Omental fat pad (tissue), 4 donors: Measurements from ENCODE around the gene FHOD3. TPM values are rescaled to one million over a fixed set of nuclear protein-coding genes. Genes with fewer than 3 reads are reported as not detected.

Source experiments
- ATAC-seq: fragments of 150-250 bp; one replicate; pipeline ENCODE4 v1.9.1; 2016; ENCODE audit warnings: mild to moderate bottlenecking, moderate library complexity; ENCODE audit not compliant: low FRiP score
- DNase-seq: peaks from one replicate; pipeline ENCODE4 v3.0.0-alpha.2; 2019; ENCODE audit warnings: low spot score
- total RNA-seq, 4 donors: library from RNA; depleted of rRNA; stranded (reverse); fragments of >200 nt; gene quantifications; one replicate each; pipeline ENCODE4 v1.1.0, GENCODE V29; 2016
- TF ChIP-seq, protein P1 (sequence below), 3 donors: fragments of 450-650 bp; IDR thresholded peaks; one replicate each; pipeline ENCODE4 v1.5.1; 2016 to 2017; ENCODE audit warnings: antibody characterized with exemption in 3 of 3, mild to moderate bottlenecking in 3 of 3, moderate library complexity in 2 of 3

The FHOD3 gene
- total RNA-seq, 4 donors from 2014 or later, result 0.96 to 3.8 (median 2.3) TPM

DNA sequence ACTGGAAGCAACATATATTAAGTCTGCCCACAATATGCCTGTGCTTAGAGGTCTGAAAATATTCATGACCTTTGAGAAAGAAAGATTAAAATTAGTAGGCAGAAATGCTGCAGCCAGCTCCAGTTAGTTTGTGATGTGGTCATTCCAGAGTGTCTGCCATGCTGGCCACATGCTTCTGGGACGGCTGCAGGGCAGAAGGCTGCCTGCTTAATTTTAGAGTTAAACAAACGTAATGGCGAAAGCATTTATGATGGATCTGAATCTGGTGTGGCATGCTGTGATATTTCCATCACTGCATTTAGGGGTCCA lies 95.4 kb downstream of the FHOD3 start:
- no peak for ATAC-seq
- DNase-seq, result no peak

DNA sequence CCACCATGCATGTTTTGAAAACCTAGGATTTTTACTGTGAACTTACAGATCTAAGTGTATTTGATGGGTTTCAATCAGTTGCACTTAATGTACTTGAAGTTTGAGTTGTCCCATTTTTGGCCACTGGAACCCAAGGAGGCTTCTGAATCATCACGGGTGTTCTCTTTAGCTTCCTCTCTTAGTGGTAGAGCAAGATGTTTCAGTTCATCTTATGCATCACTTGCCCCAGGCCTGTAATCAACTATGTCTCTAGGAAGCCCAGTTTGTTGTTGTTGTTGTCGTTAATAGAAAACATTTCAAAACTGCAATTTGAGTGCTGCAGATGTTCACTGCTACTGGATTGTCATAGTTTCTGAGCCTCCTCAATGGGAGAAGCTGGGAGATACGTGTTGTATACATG lies 97.0 kb downstream of the FHOD3 start:
- ATAC-seq (no peak), DNase-seq (no peak)
- TF ChIP-seq, protein P1, sequence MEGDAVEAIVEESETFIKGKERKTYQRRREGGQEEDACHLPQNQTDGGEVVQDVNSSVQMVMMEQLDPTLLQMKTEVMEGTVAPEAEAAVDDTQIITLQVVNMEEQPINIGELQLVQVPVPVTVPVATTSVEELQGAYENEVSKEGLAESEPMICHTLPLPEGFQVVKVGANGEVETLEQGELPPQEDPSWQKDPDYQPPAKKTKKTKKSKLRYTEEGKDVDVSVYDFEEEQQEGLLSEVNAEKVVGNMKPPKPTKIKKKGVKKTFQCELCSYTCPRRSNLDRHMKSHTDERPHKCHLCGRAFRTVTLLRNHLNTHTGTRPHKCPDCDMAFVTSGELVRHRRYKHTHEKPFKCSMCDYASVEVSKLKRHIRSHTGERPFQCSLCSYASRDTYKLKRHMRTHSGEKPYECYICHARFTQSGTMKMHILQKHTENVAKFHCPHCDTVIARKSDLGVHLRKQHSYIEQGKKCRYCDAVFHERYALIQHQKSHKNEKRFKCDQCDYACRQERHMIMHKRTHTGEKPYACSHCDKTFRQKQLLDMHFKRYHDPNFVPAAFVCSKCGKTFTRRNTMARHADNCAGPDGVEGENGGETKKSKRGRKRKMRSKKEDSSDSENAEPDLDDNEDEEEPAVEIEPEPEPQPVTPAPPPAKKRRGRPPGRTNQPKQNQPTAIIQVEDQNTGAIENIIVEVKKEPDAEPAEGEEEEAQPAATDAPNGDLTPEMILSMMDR (IDR thresholded peaks at IDR 0.05), result no peak

More for the DNA sequence above, 95.4 kb downstream of the FHOD3 start:
- TF ChIP-seq, protein P1 (IDR thresholded peaks at IDR 0.05), result no peak

DNA sequence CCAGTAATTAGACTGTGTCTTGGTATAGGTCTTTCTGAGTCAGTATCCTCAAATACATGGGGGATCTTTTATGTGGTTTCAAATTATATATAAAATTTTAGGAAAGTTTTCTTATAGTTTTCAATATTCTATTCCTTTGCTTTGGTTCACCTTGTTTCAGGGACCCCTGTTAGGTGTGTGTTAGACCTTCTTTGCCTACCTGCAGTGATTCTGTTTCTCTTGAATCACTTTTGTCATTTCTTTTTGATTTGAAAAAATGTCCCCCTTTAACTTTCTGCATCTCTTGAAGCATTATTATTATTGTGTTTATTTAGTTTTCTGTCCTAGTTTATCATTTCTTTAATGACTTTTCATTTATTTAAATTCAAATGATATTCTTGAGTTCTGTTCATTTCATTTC lies 98.7 kb downstream of the FHOD3 start:
- ATAC-seq (no peak), DNase-seq (no peak)
- TF ChIP-seq, protein P1 (IDR thresholded peaks at IDR 0.05), result no peak

DNA sequence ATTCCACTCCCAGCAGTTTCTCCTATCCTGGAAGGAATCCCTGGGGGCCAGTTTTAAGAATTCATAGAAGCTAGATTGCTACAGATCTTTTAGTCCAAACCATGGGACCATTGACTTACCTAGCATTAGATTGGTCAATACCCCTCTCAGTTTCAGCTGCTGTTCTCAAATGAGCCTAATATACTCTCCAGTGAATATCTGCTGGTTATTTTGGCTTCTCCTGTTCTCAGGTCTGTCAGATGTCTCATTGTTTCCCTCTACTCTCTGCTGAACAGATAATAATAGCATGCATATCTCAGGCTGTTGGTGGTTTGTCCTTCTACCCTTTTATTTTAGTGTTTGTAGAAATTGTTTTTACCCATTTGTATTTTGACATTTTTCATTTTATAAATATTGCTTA lies 99.5 kb downstream of the FHOD3 start:
- TF ChIP-seq, protein P1 (IDR thresholded peaks at IDR 0.05), result no peak
- DNase-seq (no peak), ATAC-seq (no peak)

DNA sequence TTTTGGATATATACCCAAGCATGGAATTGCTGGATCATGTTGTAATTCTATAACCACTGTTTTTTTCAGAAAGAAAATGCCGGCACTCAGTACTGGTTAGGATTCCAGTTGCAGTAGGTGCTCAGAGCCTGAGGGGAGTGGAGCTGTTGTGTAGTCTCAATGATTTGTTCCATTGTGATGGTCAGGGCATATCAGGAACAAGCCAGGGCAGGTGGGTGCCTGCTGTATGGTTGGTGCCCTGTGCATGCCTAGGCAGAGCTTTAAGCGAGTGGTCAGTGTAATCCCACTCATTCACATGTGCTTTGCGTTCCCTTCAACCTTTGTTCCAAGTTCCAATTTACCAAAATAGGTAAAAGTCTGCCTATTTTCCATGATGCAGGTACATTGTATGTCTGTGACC lies 100.9 kb downstream of the FHOD3 start:
- ATAC-seq (no peak), DNase-seq (no peak)
- TF ChIP-seq, protein P1 (IDR thresholded peaks at IDR 0.05), result no peak

DNA sequence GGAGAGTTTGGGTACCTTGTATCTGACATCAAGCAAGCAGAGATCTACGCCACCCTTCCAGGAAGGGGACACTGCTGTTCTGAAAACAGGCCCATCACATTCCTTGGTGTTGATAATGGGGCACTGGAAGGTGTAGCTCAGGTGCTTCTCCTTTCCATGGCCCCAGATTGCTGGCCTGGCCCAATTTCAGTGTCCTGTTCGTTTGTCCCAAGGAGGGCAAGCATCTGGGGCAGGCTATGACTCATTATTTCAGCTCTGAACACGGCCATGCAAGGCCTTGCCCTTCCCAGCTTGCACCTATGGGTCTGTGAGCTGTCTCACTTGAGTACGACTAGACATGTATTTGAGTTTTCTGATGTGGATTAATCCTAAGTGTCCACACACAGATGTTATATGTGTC lies 101.5 kb downstream of the FHOD3 start:
- TF ChIP-seq, protein P1 (IDR thresholded peaks at IDR 0.05), result no peak
- no peak for DNase-seq
- no peak for ATAC-seq

DNA sequence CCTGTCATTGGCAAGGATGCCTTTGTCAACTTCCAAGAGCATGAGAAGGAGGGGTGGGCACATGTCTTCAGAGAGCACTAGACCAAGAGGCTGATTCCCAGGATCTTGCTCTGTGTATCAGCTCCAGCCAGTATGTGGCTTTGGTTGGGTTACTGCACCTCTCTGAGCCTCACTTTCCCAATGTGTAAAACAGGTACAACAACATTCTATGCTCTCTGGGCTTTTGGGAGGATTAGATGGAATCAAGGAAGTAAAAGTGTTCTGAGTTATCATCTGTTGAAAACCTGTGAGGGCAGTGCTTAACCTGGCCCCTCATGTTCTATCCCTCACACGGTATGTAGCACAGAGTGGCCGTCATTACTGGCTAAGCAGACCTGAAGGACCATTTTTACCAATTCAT lies 103.9 kb downstream of the FHOD3 start:
- TF ChIP-seq, protein P1 (IDR thresholded peaks at IDR 0.05), result no peak
- ATAC-seq, result no peak

More for the DNA sequence above, 103.9 kb downstream of the FHOD3 start:
- no peak for DNase-seq
